Glutamatergic neuron (in vitro differentiated cells): ENCODE data around the gene CD300LG. TPM values are rescaled to one million over a fixed set of nuclear protein-coding genes. Genes with fewer than 3 reads are reported as not detected.

ENCODE experiments used
- DNase-seq: peaks from one replicate; pipeline ENCODE4 v3.0.0; 2022
- H3K27ac Mint-ChIP-seq: one replicate; pipeline ENCODE4 v1.8.0; 2020; ENCODE audit warnings: mild to moderate bottlenecking, mixed read lengths, inconsistent platforms; ENCODE audit not compliant: unreplicated experiment
- H3K27me3 Mint-ChIP-seq: one replicate; pipeline ENCODE4 v1.8.0; 2020; ENCODE audit warnings: mild to moderate bottlenecking, moderate library complexity, mixed read lengths, inconsistent platforms; ENCODE audit not compliant: unreplicated experiment
- H3K36me3 Mint-ChIP-seq: one replicate; pipeline ENCODE4 v1.8.0; 2020; ENCODE audit warnings: mild to moderate bottlenecking, mixed read lengths, inconsistent platforms; ENCODE audit not compliant: unreplicated experiment
- H3K4me1 Mint-ChIP-seq: one replicate; pipeline ENCODE4 v1.8.0; 2020; ENCODE audit warnings: mild to moderate bottlenecking, low read depth, mixed read lengths, inconsistent platforms; ENCODE audit not compliant: unreplicated experiment
- H3K4me3 Mint-ChIP-seq: one replicate; pipeline ENCODE4 v1.8.0; 2020; ENCODE audit warnings: mild to moderate bottlenecking, mixed read lengths, inconsistent platforms; ENCODE audit not compliant: unreplicated experiment
- H3K9me3 Mint-ChIP-seq: one replicate; pipeline ENCODE4 v1.8.0; 2020; ENCODE audit warnings: mild to moderate bottlenecking, moderate library complexity, mixed read lengths, inconsistent platforms; ENCODE audit not compliant: unreplicated experiment
- total RNA-seq: library from RNA; stranded (reverse); fragmentation: NEBNext Ultra II Directional; extraction: Animal tissue kit (Norgen Biotek cat#: 25700); gene quantifications from one replicate; pipeline ENCODE4 v1.2.1, GENCODE V29; 2021; ENCODE audit not compliant: unreplicated experiment
- TF ChIP-seq, protein P1 (sequence below): fragments of 200-600 bp; sonication (generic); IDR thresholded peaks from one replicate; pipeline ENCODE4 v1.5.0; 2021; ENCODE audit not compliant: partially characterized antibody, unreplicated experiment

Gene CD300LG
- total RNA-seq, 1 donor from 2014 or later = not detected

DNA sequence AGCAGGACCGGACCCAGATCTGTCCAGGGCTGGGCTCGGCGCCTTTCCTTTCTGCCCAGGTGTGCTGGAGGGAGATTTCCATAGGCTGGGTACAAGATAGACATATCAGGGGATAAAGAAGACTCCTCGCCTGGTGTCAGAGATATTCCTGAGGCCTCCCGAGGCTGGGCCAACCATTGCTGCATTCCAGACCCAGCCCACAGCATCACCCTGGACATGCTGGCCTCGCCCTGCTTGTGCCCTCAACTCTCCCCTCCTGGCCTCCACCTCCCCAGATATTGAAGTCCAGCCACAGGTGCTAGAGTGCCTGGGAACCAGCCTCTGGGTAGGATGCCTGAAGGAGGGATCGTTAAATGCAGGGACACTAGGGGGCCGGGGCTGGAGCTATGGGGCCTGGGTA lies 2.1 kb downstream of the CD300LG start:
- Mint-ChIP-seq H3K4me1 (peaks cover 2% of the 10 kb centered on the region), H3K9me3 (peaks cover 7% of the 10 kb centered on the region), H3K36me3 (no peaks in the 10 kb centered on the region), H3K27ac (no peak overlapping the region), H3K4me3 (no peak overlapping the region), H3K27me3 (peaks cover 4% of the 10 kb centered on the region)
- TF ChIP-seq, protein P1, sequence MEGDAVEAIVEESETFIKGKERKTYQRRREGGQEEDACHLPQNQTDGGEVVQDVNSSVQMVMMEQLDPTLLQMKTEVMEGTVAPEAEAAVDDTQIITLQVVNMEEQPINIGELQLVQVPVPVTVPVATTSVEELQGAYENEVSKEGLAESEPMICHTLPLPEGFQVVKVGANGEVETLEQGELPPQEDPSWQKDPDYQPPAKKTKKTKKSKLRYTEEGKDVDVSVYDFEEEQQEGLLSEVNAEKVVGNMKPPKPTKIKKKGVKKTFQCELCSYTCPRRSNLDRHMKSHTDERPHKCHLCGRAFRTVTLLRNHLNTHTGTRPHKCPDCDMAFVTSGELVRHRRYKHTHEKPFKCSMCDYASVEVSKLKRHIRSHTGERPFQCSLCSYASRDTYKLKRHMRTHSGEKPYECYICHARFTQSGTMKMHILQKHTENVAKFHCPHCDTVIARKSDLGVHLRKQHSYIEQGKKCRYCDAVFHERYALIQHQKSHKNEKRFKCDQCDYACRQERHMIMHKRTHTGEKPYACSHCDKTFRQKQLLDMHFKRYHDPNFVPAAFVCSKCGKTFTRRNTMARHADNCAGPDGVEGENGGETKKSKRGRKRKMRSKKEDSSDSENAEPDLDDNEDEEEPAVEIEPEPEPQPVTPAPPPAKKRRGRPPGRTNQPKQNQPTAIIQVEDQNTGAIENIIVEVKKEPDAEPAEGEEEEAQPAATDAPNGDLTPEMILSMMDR = no peak
- no peak for DNase-seq

DNA sequence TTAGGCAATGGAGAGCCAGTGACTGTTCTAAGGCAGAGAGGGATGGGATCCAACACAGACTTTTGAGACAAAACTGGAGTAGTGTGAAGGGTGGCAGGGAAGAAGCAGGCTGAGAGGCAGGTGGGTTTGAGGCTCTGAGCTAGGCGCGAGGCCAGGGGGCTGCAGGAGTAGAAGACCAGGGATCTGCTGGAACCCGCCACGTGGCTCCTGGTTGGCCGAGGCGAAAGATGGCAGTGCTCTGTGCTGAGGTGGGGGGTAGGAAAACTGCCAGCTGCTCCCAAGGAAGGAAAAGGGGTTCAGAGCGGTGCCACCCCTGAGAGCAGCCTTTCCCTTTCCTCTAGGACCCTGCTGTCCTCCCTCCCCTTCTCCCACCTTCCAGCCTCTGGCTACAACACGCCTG lies 5.6 kb downstream of the CD300LG start:
- Mint-ChIP-seq H3K4me1 (peaks cover 5% of the 10 kb centered on the region), H3K4me3 (no peak overlapping the region), H3K36me3 (no peaks in the 10 kb centered on the region), H3K27me3 (peaks cover 3% of the 10 kb centered on the region), H3K27ac (no peak overlapping the region), H3K9me3 (peaks cover 3% of the 10 kb centered on the region)
- TF ChIP-seq, protein P1 = no peak
- no peak for DNase-seq

DNA sequence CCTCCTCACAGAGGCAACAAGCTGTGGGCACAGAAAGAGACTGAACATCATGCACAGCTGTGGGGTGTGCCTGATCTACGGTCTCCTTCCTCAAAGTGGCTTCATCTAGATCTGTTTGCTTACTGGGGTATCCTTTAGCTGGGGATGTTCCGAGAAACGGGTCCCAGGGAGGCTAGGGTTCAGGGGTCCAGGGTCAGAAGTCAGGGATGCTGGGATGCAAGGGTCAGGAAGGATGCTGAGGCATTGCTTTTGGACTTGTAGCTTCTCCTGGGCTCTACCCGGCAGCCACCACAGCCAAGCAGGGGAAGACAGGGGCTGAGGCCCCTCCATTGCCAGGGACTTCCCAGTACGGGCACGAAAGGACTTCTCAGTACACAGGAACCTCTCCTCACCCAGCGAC lies 6.6 kb downstream of the CD300LG start:
- DNase-seq = no peak
- Mint-ChIP-seq H3K4me1 (peaks cover 5% of the 10 kb centered on the region), H3K9me3 (peaks cover 3% of the 10 kb centered on the region), H3K27me3 (peaks cover 2% of the 10 kb centered on the region), H3K4me3 (no peak overlapping the region), H3K27ac (no peak overlapping the region), H3K36me3 (no peaks in the 10 kb centered on the region)
- TF ChIP-seq, protein P1 = no peak

DNA sequence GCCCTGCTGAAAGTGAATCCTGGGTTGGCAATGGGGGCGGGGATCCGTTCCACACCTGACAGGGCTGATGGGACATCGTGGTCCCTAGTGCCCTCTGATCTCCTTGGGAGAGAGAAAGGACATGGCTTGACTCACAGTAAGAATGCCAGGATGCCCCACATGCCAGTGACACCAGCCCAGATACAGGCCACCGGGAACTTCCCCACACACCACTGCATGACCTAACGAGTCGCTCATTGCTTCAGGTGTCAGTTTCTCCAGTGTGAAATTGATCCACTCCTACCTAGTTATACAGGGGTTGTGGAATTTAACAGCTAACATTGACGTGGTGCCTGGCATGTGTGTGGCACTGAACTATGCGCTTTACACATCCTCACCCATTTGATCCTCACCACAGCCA lies 7.5 kb downstream of the CD300LG start:
- Mint-ChIP-seq H3K36me3 (no peaks in the 10 kb centered on the region), H3K9me3 (peaks cover 3% of the 10 kb centered on the region), H3K27me3 (peaks cover 2% of the 10 kb centered on the region), H3K27ac (no peak overlapping the region), H3K4me1 (peaks cover 5% of the 10 kb centered on the region), H3K4me3 (no peak overlapping the region)
- DNase-seq = no peak
- TF ChIP-seq, protein P1 = no peak

DNA sequence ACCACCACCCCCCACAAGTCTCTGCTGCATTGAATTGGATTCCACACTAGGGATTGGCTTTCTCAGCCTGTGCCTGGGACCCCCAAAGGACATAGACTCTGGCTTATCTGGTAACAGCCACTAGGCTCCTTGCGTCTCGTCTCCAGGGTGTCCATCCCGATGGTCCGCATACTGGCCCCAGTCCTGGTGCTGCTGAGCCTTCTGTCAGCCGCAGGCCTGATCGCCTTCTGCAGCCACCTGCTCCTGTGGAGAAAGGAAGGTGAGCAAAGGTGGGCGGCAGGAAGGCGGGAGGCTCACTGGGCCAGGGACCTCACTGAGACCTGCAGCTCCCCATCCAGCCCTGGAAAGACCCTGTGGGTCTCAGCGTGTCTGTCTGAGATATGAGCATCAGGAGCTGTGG lies 8.1 kb downstream of the CD300LG start:
- peaks cover 5% of the 10 kb centered on the region for H3K4me1 Mint-ChIP-seq
- TF ChIP-seq, protein P1 = no peak
- no peak overlapping the region for H3K4me3 Mint-ChIP-seq
- H3K36me3 Mint-ChIP-seq = no peaks in the 10 kb centered on the region
- peaks cover 3% of the 10 kb centered on the region for H3K27me3 Mint-ChIP-seq
- H3K27ac Mint-ChIP-seq = no peak overlapping the region
- H3K9me3 Mint-ChIP-seq = peaks cover 3% of the 10 kb centered on the region
- DNase-seq = no peak
